HepG2 (cell line): ENCODE measurements around the gene PLEKHG5. TPM values are rescaled to one million over a fixed set of nuclear protein-coding genes. Genes with fewer than 3 reads are reported as not detected.

Experiments used
- DR1 ChIP-seq: sonication (generic); formaldehyde crosslinking; IDR thresholded peaks from 2 replicates; pipeline ENCODE4 v1.8.0; 2021; ENCODE audit warnings: mild to moderate bottlenecking, missing genetic modification reagents, inconsistent platforms
- DRAP1 ChIP-seq: IDR thresholded peaks from 2 replicates; pipeline ENCODE4 v1.6.1; 2016; ENCODE audit warnings: missing genetic modification reagents, missing compliant biosample characterization
- FOXK2 ChIP-seq: fragments of 450-650 bp; IDR thresholded peaks from 2 replicates; pipeline ENCODE4 v1.6.1; 2016
- GPN1 ChIP-seq: sonication (generic); formaldehyde crosslinking; IDR thresholded peaks from 2 replicates; pipeline ENCODE4 v1.5.1; 2020; ENCODE audit warnings: missing genetic modification reagents, borderline replicate concordance
- HIVEP1 ChIP-seq: sonication (generic); formaldehyde crosslinking; IDR thresholded peaks from 2 replicates; pipeline ENCODE4 v1.4.0; 2020; ENCODE audit warnings: mild to moderate bottlenecking, missing genetic modification reagents
- PAWR ChIP-seq: sonication (generic); formaldehyde crosslinking; IDR thresholded peaks from 2 replicates; pipeline ENCODE4 v1.4.0; 2020; ENCODE audit warnings: missing genetic modification reagents, mild to moderate bottlenecking, borderline replicate concordance
- REST ChIP-seq, 2 experiments: IDR thresholded peaks; 2 replicates each; pipeline ENCODE4 v1.6.1; 2011 to 2012; ENCODE audit warnings: low read length in 2 of 2, borderline replicate concordance in 1 of 2, low read depth in 1 of 2, mild to moderate bottlenecking in 1 of 2, moderate library complexity in 1 of 2
- RNF2 ChIP-seq: fragments of 450-650 bp; conservative IDR thresholded peaks from 2 replicates; pipeline ENCODE4 v1.6.1; 2016; ENCODE audit warnings: low read depth
- SALL2 ChIP-seq: sonication (generic); formaldehyde crosslinking; IDR thresholded peaks from 2 replicates; pipeline ENCODE4 v1.8.1; 2023; ENCODE audit warnings: mild to moderate bottlenecking, missing genetic modification reagents, inconsistent platforms
- SAP130 ChIP-seq: IDR thresholded peaks from 2 replicates; pipeline ENCODE4 v1.6.1; 2016; ENCODE audit warnings: low read depth
- SNAPC2 ChIP-seq: sonication (generic); formaldehyde crosslinking; IDR thresholded peaks from 2 replicates; pipeline ENCODE4 v1.8.1; 2022; ENCODE audit warnings: mild to moderate bottlenecking, missing genetic modification reagents
- TFE3 ChIP-seq: IDR thresholded peaks from 2 replicates; pipeline ENCODE4 v1.6.1; 2016
- ZNF329 ChIP-seq: sonication (generic); formaldehyde crosslinking; IDR thresholded peaks from 2 replicates; pipeline ENCODE4 v1.9.0; 2021; ENCODE audit warnings: low read depth, mild to moderate bottlenecking, missing genetic modification reagents
- ZNF382 ChIP-seq: sonication (generic); formaldehyde crosslinking; IDR thresholded peaks from 2 replicates; pipeline ENCODE4 v1.5.0; 2020; ENCODE audit warnings: missing genetic modification reagents, mild to moderate bottlenecking, borderline replicate concordance
- ZNF562 ChIP-seq: sonication (generic); formaldehyde crosslinking; IDR thresholded peaks from 2 replicates; pipeline ENCODE4 v1.8.0; 2022; ENCODE audit warnings: missing genetic modification reagents, borderline replicate concordance
- ZNF614 ChIP-seq: IDR thresholded peaks from 2 replicates; pipeline ENCODE4 v1.6.1; 2018; ENCODE audit warnings: missing biosample characterization, missing genetic modification reagents, inconsistent platforms, borderline replicate concordance
- ZNF790 ChIP-seq: sonication (generic); formaldehyde crosslinking; IDR thresholded peaks from 2 replicates; pipeline ENCODE4 v1.8.0; 2022; ENCODE audit warnings: missing genetic modification reagents, mild to moderate bottlenecking, borderline replicate concordance
- polyA plus RNA-seq, 8 experiments: library from polyadenylated mRNA; depleted of rRNA in 3 of 8; stranded (reverse) in 7 of 8; unstranded in 1 of 8; fragments of >200 nt; fragmentation: Illumina TruSeq in 4 of 8; extraction: Trizol in 4 of 8; gene quantifications; 2 replicates each; pipeline versions ENCODE4 v1.2.1 to v1.2.3, GENCODE V29; 2011 to 2016; ENCODE audit warnings: low read depth in 4 of 8, missing spikeins in 1 of 8, mixed read lengths in 1 of 8; ENCODE audit not compliant: insufficient read depth in 1 of 8
- total RNA-seq, 5 experiments: library from RNA; depleted of rRNA; stranded (reverse); fragments of >200 nt; fragmentation: Illumina TruSeq; extraction: Trizol; gene quantifications; 2 replicates each; pipeline ENCODE4 v1.2.3, GENCODE V29; 2016; ENCODE audit warnings: low read depth in 1 of 5
- TF ChIP-seq, protein P1 (sequence below): sonication (generic); formaldehyde crosslinking; IDR thresholded peaks from 2 replicates; pipeline ENCODE4 v1.4.0; 2020; ENCODE audit warnings: missing genetic modification reagents
- TF ChIP-seq, protein P2 (sequence below): sonication (generic); formaldehyde crosslinking; IDR thresholded peaks from 2 replicates; pipeline ENCODE4 v1.8.0; 2022; ENCODE audit warnings: missing genetic modification reagents, mild to moderate bottlenecking, borderline replicate concordance

PLEKHG5 gene
- total and polyA plus RNA-seq, 2 of the 13 experiments (the other 11 are each of a cell fraction or from before 2014, with no cell fraction given), result 1.9 to 3.5 TPM

GRCh38 chr1:6447016-6447817, 44.2 kb downstream of the PLEKHG5 start (continued):
- TF ChIP-seq, protein P1, sequence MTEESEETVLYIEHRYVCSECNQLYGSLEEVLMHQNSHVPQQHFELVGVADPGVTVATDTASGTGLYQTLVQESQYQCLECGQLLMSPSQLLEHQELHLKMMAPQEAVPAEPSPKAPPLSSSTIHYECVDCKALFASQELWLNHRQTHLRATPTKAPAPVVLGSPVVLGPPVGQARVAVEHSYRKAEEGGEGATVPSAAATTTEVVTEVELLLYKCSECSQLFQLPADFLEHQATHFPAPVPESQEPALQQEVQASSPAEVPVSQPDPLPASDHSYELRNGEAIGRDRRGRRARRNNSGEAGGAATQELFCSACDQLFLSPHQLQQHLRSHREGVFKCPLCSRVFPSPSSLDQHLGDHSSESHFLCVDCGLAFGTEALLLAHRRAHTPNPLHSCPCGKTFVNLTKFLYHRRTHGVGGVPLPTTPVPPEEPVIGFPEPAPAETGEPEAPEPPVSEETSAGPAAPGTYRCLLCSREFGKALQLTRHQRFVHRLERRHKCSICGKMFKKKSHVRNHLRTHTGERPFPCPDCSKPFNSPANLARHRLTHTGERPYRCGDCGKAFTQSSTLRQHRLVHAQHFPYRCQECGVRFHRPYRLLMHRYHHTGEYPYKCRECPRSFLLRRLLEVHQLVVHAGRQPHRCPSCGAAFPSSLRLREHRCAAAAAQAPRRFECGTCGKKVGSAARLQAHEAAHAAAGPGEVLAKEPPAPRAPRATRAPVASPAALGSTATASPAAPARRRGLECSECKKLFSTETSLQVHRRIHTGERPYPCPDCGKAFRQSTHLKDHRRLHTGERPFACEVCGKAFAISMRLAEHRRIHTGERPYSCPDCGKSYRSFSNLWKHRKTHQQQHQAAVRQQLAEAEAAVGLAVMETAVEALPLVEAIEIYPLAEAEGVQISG (CRISPR knock-in tag), result peak; percentile 97
- TF ChIP-seq FOXK2 (no peak), RNF2 (no peak), HIVEP1 (CRISPR knock-in tag) (no peak), TFE3 (CRISPR knock-in tag) (peak; percentile 23; the same call in 1 of the 2 replicates), ZNF790 (CRISPR knock-in tag) (peak; percentile 94; the same call in 1 of the 2 replicates), SAP130 (peak; percentile 83), DR1 (CRISPR knock-in tag) (peak; percentile 45; the same call in 1 of the 2 replicates), DRAP1 (CRISPR knock-in tag) (peak; percentile 49), GPN1 (CRISPR knock-in tag) (no peak), ZNF562 (no peak), ZNF329 (CRISPR knock-in tag) (no peak; the same call in 1 of the 2 replicates), REST (IDR thresholded peaks at IDR 0.05; ENCODE audit: borderline replicate concordance in 1 of 2, low read depth in 1 of 2, low read length in 2 of 2) (peak in 1 of 2 experiments; percentile 9; a peak in 1 of 4 replicates), SNAPC2 (CRISPR knock-in tag) (no peak; the same call in none of the 2 replicates), PAWR (CRISPR knock-in tag) (no peak), SALL2 (CRISPR knock-in tag) (peak; percentile 54; the same call in 1 of the 2 replicates), ZNF614 (0 out of 2 replicates have a peak, but pooled peaks have one; percentile 36), ZNF382 (CRISPR knock-in tag) (no peak)
- TF ChIP-seq, protein P2, sequence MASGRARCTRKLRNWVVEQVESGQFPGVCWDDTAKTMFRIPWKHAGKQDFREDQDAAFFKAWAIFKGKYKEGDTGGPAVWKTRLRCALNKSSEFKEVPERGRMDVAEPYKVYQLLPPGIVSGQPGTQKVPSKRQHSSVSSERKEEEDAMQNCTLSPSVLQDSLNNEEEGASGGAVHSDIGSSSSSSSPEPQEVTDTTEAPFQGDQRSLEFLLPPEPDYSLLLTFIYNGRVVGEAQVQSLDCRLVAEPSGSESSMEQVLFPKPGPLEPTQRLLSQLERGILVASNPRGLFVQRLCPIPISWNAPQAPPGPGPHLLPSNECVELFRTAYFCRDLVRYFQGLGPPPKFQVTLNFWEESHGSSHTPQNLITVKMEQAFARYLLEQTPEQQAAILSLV, result peak; percentile 73; the same call in 1 of the 2 replicates
